IMR-90 (cell line): Measurements from ENCODE around the gene PALLD. TPM values are rescaled to one million over a fixed set of nuclear protein-coding genes. Genes with fewer than 3 reads are reported as not detected.

Source experiments
- ATAC-seq: fragments of 200-7000 bp; cut with Tn5 transposase; 2 replicates; pipeline ENCODE4 v1.9.1; 2020; ENCODE audit warnings: low read depth, mild to moderate bottlenecking, moderate library complexity
- BruUV-seq: library from RNA; stranded (reverse); fragments of 400-500 nt; replicated peaks from 2 replicates; lab custom pipeline; 2021; lab: Mats Ljungman, UMichigan
- CTCF ChIA-PET: fragments of 300-600 bp; formaldehyde crosslinking; extraction: SDS; loops from one replicate; lab custom pipeline; 2021; ENCODE audit warnings: antibody characterized with exemption; lab: Yijun Ruan, JAX
- POLR2A ChIA-PET: fragments of 300-600 bp; sonication (Branson Sonifier 250); formaldehyde crosslinking; loops from one replicate; lab custom pipeline; 2022; ENCODE audit warnings: antibody characterized with exemption; ENCODE audit not compliant: unreplicated experiment; lab: Charles Lee
- DNase-seq: peaks from one replicate; pipeline ENCODE4 v3.0.0; 2013
- H2AFZ ChIP-seq: replicated peaks from 2 replicates; pipeline ENCODE3; 2013; ENCODE audit warnings: low read length, mild to moderate bottlenecking; ENCODE audit not compliant: poor library complexity
- H2AK5ac ChIP-seq: 2 replicates; pipeline ENCODE4 v1.6.1; 2013; ENCODE audit warnings: low read depth, low read length, inconsistent platforms
- H2AK9ac ChIP-seq: replicated peaks from 2 replicates; pipeline ENCODE3; 2013; ENCODE audit warnings: mild to moderate bottlenecking, low read depth, low read length, moderate library complexity; ENCODE audit not compliant: poor library complexity
- H2BK120ac ChIP-seq: 2 replicates; pipeline ENCODE4 v1.6.1; 2013; ENCODE audit warnings: low read depth, low read length, inconsistent platforms
- H2BK15ac ChIP-seq: 3 replicates; pipeline ENCODE4 v1.6.1; 2013; ENCODE audit warnings: low read depth, low read length, inconsistent platforms
- H2BK20ac ChIP-seq: 2 replicates; pipeline ENCODE4 v1.6.1; 2013; ENCODE audit warnings: low read depth, mild to moderate bottlenecking, inconsistent platforms, low read length, moderate library complexity
- H2BK5ac ChIP-seq: 2 replicates; pipeline ENCODE4 v1.6.1; 2013; ENCODE audit warnings: mild to moderate bottlenecking, low read depth, low read length, inconsistent platforms; ENCODE audit not compliant: poor library complexity, severe bottlenecking
- H3K14ac ChIP-seq: replicated peaks from 2 replicates; pipeline ENCODE4 v1.6.1; 2013; ENCODE audit warnings: low read depth, low read length, inconsistent platforms
- H3K18ac ChIP-seq: 2 replicates; pipeline ENCODE4 v1.6.1; 2013; ENCODE audit warnings: low read depth, low read length, control low read depth
- H3K23ac ChIP-seq: 2 replicates; pipeline ENCODE4 v1.6.1; 2013; ENCODE audit warnings: low read depth, low read length, inconsistent platforms
- H3K27ac ChIP-seq: 2 replicates; pipeline ENCODE4 v1.5.1; 2013; ENCODE audit warnings: mild to moderate bottlenecking, control low read depth, low read length; ENCODE audit not compliant: insufficient read depth
- H3K27me3 ChIP-seq: 2 replicates; pipeline ENCODE4 v1.6.1; 2013; ENCODE audit warnings: low read length; ENCODE audit not compliant: control insufficient read depth, insufficient read depth
- H3K36me3 ChIP-seq: 2 replicates; pipeline ENCODE4 v1.6.1; 2013; ENCODE audit warnings: low read length, mixed read lengths; ENCODE audit not compliant: control insufficient read depth, insufficient read depth
- H3K4ac ChIP-seq: 2 replicates; pipeline ENCODE4 v1.6.1; 2013; ENCODE audit warnings: low read depth, low read length, inconsistent platforms
- H3K4me1 ChIP-seq: 2 replicates; pipeline ENCODE4 v1.6.1; 2013; ENCODE audit warnings: low read length, mixed read lengths; ENCODE audit not compliant: control insufficient read depth, insufficient read depth
- H3K4me2 ChIP-seq: 2 replicates; pipeline ENCODE4 v1.6.1; 2013; ENCODE audit warnings: low read depth, mild to moderate bottlenecking, control low read depth, low read length, moderate library complexity
- H3K4me3 ChIP-seq: 2 replicates; pipeline ENCODE4 v1.5.1; 2013; ENCODE audit warnings: low read depth, mild to moderate bottlenecking, control low read depth, low read length, moderate library complexity; ENCODE audit not compliant: insufficient read depth
- H3K56ac ChIP-seq: 2 replicates; pipeline ENCODE4 v1.6.1; 2013; ENCODE audit warnings: low read length, inconsistent platforms; ENCODE audit not compliant: insufficient read depth; ENCODE audit errors: extremely low read depth
- H3K79me1 ChIP-seq, 2 experiments: 2 replicates each; pipeline ENCODE4 v1.6.1; 2013; ENCODE audit warnings: low read length in 2 of 2, inconsistent platforms in 1 of 2, low read depth in 1 of 2
- H3K9ac ChIP-seq: 2 replicates; pipeline ENCODE4 v1.6.1; 2013; ENCODE audit warnings: low read depth, low read length, control low read depth
- H3K9me1 ChIP-seq: 2 replicates; pipeline ENCODE4 v1.6.1; 2013; ENCODE audit warnings: low read length, inconsistent platforms; ENCODE audit not compliant: insufficient read depth
- H3K9me3 ChIP-seq: 2 replicates; pipeline ENCODE4 v1.6.1; 2013; ENCODE audit warnings: low read length; ENCODE audit not compliant: control insufficient read depth, insufficient read depth
- H4K20me1 ChIP-seq: 2 replicates; pipeline ENCODE4 v1.6.1; 2013; ENCODE audit warnings: low read length, inconsistent platforms; ENCODE audit not compliant: insufficient read depth
- H4K5ac ChIP-seq: 2 replicates; pipeline ENCODE4 v1.6.1; 2013; ENCODE audit warnings: mild to moderate bottlenecking, low read depth, low read length, control low read depth
- H4K8ac ChIP-seq, 2 experiments: 2 replicates each; pipeline ENCODE4 v1.6.1; 2013; ENCODE audit warnings: low read depth in 2 of 2, low read length in 2 of 2, control low read depth in 1 of 2, inconsistent platforms in 1 of 2
- H4K91ac ChIP-seq: 2 replicates; pipeline ENCODE4 v1.6.1; 2013; ENCODE audit warnings: low read depth, low read length, inconsistent platforms; ENCODE audit not compliant: insufficient read depth
- CEBPB ChIP-seq: IDR thresholded peaks from 2 replicates; pipeline ENCODE4 v1.6.1; 2012; ENCODE audit warnings: low read depth, low read length, improper control_type of control experiment
- CHD1 ChIP-seq: IDR thresholded peaks from 2 replicates; pipeline ENCODE4 v1.6.1; 2012; ENCODE audit warnings: low read depth, low read length, improper control_type of control experiment
- CTCF ChIP-seq: conservative IDR thresholded peaks from 2 replicates; pipeline ENCODE4 v1.5.1; 2012; ENCODE audit warnings: mild to moderate bottlenecking, low read depth, low read length, improper control_type of control experiment
- ELK1 ChIP-seq: fragments of 150-350 bp; IDR thresholded peaks from 2 replicates; pipeline ENCODE4 v1.6.1; 2016; ENCODE audit warnings: low read depth, mild to moderate bottlenecking, low read length, moderate library complexity, borderline replicate concordance
- FOS ChIP-seq: fragments of 150-350 bp; IDR thresholded peaks from 2 replicates; pipeline ENCODE4 v1.6.1; 2016; ENCODE audit warnings: low read depth, low read length
- MAFK ChIP-seq: IDR thresholded peaks from 2 replicates; pipeline ENCODE4 v1.6.1; 2012; ENCODE audit warnings: low read depth, low read length, improper control_type of control experiment
- MAZ ChIP-seq: IDR thresholded peaks from 2 replicates; pipeline ENCODE4 v1.6.1; 2012; ENCODE audit warnings: low read depth, mild to moderate bottlenecking, low read length, improper control_type of control experiment, moderate library complexity, borderline replicate concordance
- MXI1 ChIP-seq: IDR thresholded peaks from 2 replicates; pipeline ENCODE4 v1.6.1; 2012; ENCODE audit warnings: low read depth, mild to moderate bottlenecking, low read length, moderate library complexity, borderline replicate concordance
- NFE2L2 ChIP-seq: fragments of 150-350 bp; IDR thresholded peaks from 2 replicates; pipeline ENCODE4 v1.6.1; 2016; ENCODE audit warnings: low read depth, mild to moderate bottlenecking, low read length
- POLR2A ChIP-seq: IDR thresholded peaks from 2 replicates; pipeline ENCODE4 v1.6.1; 2012; ENCODE audit warnings: mild to moderate bottlenecking, low read depth, low read length
- RAD21 ChIP-seq: IDR thresholded peaks from 2 replicates; pipeline ENCODE4 v1.6.1; 2012; ENCODE audit warnings: low read length, improper control_type of control experiment
- RCOR1 ChIP-seq: IDR thresholded peaks from 2 replicates; pipeline ENCODE4 v1.6.1; 2012; ENCODE audit warnings: mild to moderate bottlenecking, low read length, improper control_type of control experiment; ENCODE audit not compliant: insufficient replicate concordance
- SMC3 ChIP-seq: fragments of 150-350 bp; IDR thresholded peaks from 2 replicates; pipeline ENCODE4 v1.6.1; 2016; ENCODE audit warnings: low read depth, mild to moderate bottlenecking, antibody characterized with exemption, low read length, moderate library complexity
- USF2 ChIP-seq: fragments of 150-350 bp; IDR thresholded peaks from 2 replicates; pipeline ENCODE4 v1.6.1; 2017; ENCODE audit warnings: mild to moderate bottlenecking, antibody characterized with exemption, low read length, low read depth
- WGBS, 2 experiments: methylation state at CpG; one replicate each; pipeline versions ENCODE4 v1.1.5 to v1.1.7; 2013; ENCODE audit warnings: missing lambda C conversion rate in 2 of 2; ENCODE audit not compliant: insufficient read length in 1 of 2; ENCODE audit errors: extremely low coverage in 2 of 2; 5-methylcytosine and 5-hydroxymethylcytosine counted together
- dilution Hi-C: fragments of 300-500 bp; cut with HindIII; formaldehyde crosslinking; loops from one replicate; pipeline ENCODE4 v1.14.3; 2018; ENCODE audit warnings: low sequenced_read_pairs; ENCODE audit not compliant: unreplicated experiment
- in situ Hi-C: fragments of 300-500 bp; cut with MboI; formaldehyde crosslinking; loops from 3 replicates; pipeline ENCODE4 v1.14.3; 2019; ENCODE audit warnings: low sequenced_read_pairs, inconsistent platforms, mixed read lengths
- intact Hi-C: fragments of 100-400 bp; cut with micrococcal nuclease; formaldehyde crosslinking; loops from 2 replicates; pipeline ENCODE4 v1.10.0; 2022
- polyA plus RNA-seq, 3 experiments: library from polyadenylated mRNA; depleted of rRNA; stranded (reverse); fragments of >200 nt; gene quantifications; 2 replicates each; pipeline ENCODE4 v1.2.3, GENCODE V29; 2012; ENCODE audit warnings: low replicate concordance in 1 of 3
- total RNA-seq: library from RNA; depleted of rRNA; stranded (reverse); fragments of >200 nt; gene quantifications from 2 replicates; pipeline ENCODE4 v1.2.3, GENCODE V29; 2012

Gene PALLD
- total and polyA plus RNA-seq, 2 of the 4 experiments (the other 2 are of a cell fraction), result 91.0 to 91.9 TPM

- no peaks in the 10 kb centered on the region for H3K79me1 ChIP-seq
- H2BK5ac ChIP-seq, result peak overlapping the region; percentile 75
- H3K23ac ChIP-seq, result peak overlapping the region; percentile 79
- no peak for ATAC-seq
- in situ Hi-C loops, result no loop called here
- peak overlapping the region; percentile 92 for H2AK5ac ChIP-seq
- ChIA-PET POLR2A (no interaction called here), CTCF (interaction anchor here (0.7 to 1.5 kb wide), 2 partner anchors 12 to 472 kb away, joined by 3 to 4 read pairs; no protein-coding TSS in a partner anchor)
- intact Hi-C loops, result no loop called here
- peak overlapping the region; percentile 93 for H3K14ac ChIP-seq
- no TSS peak for BruUV-seq
- H3K9ac ChIP-seq, result no peak overlapping the region
- peaks cover 13% of the 10 kb centered on the region for H3K9me1 ChIP-seq
- peak overlapping the region; percentile 39 for H3K56ac ChIP-seq
- H2AFZ ChIP-seq, result peak overlapping the region; percentile 67
- peak overlapping the region; percentile 96 for H3K4ac ChIP-seq
- H2BK20ac ChIP-seq, result peak overlapping the region; percentile 92
- peak overlapping the region; percentile 92; the same call in 2 of the 3 replicates for H2BK15ac ChIP-seq
- H3K27ac ChIP-seq, result peak overlapping the region; percentile 14; the same call in 1 of the 2 replicates
- H4K8ac ChIP-seq, result peak overlapping the region; percentile 15 to 55; a peak in 3 of 4 replicates
- WGBS, 2 experiments, result no CpG with 5 or more reads among the region's 1 CpG
- no peaks in the 10 kb centered on the region for H3K9me3 ChIP-seq
- no peak overlapping the region for H3K4me3 ChIP-seq
- dilution Hi-C loops, result no loop called here
- H3K18ac ChIP-seq, result peak overlapping the region; percentile 62; the same call in 1 of the 2 replicates
- H4K20me1 ChIP-seq, result no peaks in the 10 kb centered on the region
- H2AK9ac ChIP-seq, result peak overlapping the region; percentile 10
- peak overlapping the region; percentile 73 for H4K91ac ChIP-seq
- peak overlapping the region; percentile 73; the same call in 1 of the 2 replicates for H4K5ac ChIP-seq
- no peak for TF ChIP-seq SMC3
- TF ChIP-seq POLR2A, result no peak
- no peak for TF ChIP-seq NFE2L2
- no peak for TF ChIP-seq RAD21
- no peak for TF ChIP-seq FOS
- TF ChIP-seq CTCF, result no peak
- TF ChIP-seq MAZ, result no peak
- no peak for TF ChIP-seq CHD1
- TF ChIP-seq MAFK, result no peak
- no peak for TF ChIP-seq USF2
- no peak for TF ChIP-seq MXI1
- TF ChIP-seq RCOR1, result no peak
- TF ChIP-seq CEBPB, result no peak
- TF ChIP-seq ELK1, result no peak
- no peak for DNase-seq
- H3K36me3 ChIP-seq, result no peaks in the 10 kb centered on the region
- H3K27me3 ChIP-seq, result no peaks in the 10 kb centered on the region
- H3K4me1 ChIP-seq, result peaks cover 15% of the 10 kb centered on the region
- H2BK120ac ChIP-seq, result peak overlapping the region; percentile 90
- no peak overlapping the region for H3K4me2 ChIP-seq
Observed at GRCh38 chr4:168527560-168527959, 30.7 kb downstream of the PALLD start.
